Fibroblast of skin of left quadriceps (primary cell): ENCODE data around the gene IGFBP7.

Experiments used
- DNase-seq, 2 experiments: peaks; one replicate each; pipeline ENCODE4 v3.0.0-alpha.2; 2013; ENCODE audit warnings: low read depth in 2 of 2

Gene IGFBP7

DNA sequence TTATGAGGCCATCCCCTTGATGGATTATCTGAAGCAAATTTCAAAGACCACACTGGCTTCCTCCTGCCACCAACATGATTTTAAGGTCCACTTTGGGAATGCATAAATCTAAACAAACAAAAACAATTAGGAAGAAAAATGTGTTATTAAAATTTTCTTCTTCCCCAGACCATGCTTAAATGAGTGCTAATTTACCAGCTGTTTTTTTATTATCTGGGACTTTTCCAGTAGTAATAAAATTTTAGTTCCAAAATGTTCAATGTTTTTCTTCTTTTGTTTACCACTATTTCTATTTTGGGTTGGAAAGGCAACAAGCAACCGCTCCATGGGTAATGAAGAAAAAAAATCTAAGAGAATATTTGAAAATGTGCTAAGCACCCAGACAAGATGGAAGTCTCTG lies 69.2 kb downstream of the IGFBP7 start:
- DNase-seq, result no peak

GRCh38 chr4:57040510-57040909 lies 69.7 kb downstream of the IGFBP7 start:
- no peak for DNase-seq

DNA sequence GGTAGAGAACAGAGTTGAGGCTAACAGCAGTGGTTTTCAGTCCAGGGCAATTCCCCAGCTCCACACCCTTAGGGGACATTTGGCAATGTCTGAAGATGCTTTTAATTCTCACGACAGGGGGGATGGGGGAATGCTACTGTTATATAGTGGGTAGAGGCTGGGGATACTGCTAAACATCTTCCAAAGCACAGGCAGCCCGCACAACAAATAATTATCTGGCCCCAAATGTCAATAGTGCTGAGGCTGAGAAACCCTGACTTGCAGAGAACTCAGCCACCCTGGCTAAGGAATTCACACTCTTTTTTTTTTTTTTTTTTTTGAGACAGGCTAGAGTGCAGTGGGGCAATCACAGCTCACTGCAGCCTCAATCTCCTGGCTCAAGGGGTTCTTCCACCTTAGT lies 70.8 kb downstream of the IGFBP7 start:
- no peak for DNase-seq

DNA sequence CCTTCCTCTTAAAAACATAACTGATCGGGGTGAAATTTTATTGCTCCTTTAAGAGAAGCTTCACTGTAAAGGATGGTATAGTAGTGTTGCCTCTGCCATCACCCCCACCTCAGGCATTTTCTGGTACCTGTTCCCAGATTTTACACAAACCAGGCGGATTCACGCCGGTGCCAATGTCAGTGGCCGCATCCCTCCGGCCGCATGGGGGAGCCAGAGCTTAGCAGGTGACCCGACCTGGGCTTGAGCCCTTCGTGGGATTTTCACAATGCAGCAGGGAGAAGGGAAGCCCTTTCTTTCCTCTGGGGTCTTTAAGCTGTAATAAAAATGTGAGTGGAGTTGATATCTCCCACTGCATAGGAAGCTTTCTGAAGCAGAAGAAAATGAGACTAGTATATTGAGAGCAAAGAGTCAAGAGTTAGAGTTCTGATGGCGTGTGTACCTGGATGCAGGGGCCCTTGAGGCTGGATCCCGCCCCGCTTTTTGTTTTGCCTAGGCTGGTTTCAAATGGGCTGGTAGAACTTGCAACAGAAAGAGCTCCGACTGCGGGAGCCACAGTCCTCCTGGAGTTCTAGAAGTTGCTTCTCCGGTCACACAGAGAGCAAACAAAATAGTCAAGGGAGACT lies 72.1 kb downstream of the IGFBP7 start:
- no peak for DNase-seq

DNA sequence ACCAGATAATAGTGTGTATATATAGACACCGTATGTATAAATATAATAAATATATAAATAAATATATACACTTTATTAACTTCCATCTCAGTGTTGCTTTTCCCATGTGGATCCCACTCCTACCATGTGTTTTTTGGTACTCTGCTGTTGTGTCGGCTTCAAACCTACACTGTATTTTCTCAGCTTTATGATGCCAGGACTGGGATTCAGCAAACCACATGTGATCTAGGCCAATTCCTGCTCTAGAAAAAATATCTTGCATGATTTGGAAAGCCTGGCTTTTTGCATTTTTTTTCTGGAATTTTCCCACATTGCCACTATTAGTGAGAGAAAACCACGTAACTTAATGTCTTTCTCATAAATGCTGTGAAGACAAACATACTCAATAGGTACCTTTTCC lies 75.7 kb downstream of the IGFBP7 start:
- DNase-seq, result no peak

GRCh38 chr4:57023104-57023503 lies 87.1 kb downstream of the IGFBP7 start:
- peak; percentile 86 to 88 for DNase-seq

- peak; percentile 64 to 66 for DNase-seq
Measured at GRCh38 chr4:57020467-57021101, 89.6 kb downstream of the IGFBP7 start.

GRCh38 chr4:57018980-57019379 lies 91.2 kb downstream of the IGFBP7 start:
- DNase-seq, result no peak

DNA sequence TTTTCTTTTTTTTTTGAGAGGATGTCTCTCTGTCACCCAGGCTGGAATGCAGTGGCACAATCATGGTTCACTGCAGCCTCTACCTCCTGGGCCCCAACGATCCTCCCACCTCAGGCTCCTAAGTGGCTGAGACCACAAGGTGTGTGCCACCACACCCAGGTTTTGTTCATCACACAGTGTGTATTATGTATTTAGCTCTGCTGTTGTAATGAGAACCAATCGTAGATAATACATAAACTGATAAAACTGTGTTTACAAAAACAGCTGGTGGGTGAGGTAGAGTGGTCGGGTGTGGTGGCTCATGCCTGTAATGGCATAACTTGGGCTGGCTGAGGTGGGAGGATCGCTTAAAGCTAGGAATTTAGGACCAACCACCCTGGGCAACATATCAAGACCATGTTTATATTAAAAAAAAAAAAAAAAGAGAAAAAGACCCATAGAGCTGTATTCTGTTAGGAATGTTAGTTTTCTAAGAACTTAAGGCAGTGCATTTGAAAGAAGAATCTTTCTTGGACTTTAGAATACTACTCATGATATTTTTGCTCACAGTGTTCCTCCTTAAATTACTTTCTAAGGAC lies 96.6 kb downstream of the IGFBP7 start:
- DNase-seq, result no peak

DNA sequence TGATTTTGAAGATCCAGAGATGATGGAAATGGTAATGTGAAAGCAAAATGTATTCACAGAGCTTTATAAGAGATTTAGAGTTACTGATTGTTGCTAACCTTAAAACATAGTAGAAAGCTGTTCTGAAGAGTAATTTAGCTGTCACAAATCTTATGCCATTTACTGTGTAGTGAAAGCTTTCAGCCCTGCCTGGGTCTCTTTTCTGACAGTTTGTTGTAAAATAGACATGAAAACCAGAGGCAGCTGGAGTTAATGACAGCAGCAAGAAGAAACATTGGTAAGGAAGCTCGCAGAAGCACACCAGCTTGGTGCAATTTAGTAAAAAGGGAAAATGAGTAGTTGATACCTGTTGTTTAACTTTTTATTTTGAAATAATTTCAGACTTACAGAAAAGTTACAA lies 110.4 kb downstream of the IGFBP7 start:
- no peak for DNase-seq

GRCh38 chr4:56995525-56995924 lies 114.7 kb downstream of the IGFBP7 start:
- peak; percentile 73 to 79 for DNase-seq

DNA sequence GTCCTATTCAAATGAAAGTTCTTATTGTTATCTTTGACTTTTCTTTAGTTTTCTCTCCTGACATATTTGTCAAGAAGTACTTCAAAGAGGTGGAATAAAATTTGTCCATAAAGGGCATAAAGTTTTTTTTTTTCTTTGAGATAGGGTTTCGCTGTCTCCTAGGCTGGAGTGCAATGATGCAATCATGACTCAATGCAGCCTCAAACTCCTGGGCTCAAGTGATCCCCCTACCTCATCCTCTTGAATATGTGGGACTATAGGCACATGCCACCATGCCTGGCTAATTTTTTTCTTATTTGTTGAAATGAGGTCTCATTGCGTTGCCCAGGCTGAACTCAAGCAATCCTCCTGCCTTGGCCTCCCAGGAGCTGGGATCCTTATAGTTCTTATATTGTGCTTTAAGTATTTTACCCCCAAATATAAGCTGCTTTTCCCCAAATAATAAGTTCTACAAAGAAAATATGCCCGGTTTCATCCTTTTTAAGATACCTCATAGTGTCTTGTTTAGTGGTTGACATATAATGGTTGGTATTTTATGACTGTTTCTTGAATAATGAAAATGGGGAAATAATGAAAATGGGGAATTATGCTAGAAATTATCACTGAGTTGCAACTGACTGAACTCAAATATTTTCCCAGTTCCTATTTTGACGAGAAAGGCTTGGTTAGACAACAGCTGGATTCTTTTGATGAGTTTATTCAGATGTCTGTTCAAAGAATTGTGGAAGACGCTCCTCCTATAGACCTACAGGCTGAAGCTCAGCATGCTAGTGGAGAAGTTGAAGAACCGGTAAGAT lies 119.9 kb downstream of the IGFBP7 start:
- peak; percentile 11 to 14 for DNase-seq

DNA sequence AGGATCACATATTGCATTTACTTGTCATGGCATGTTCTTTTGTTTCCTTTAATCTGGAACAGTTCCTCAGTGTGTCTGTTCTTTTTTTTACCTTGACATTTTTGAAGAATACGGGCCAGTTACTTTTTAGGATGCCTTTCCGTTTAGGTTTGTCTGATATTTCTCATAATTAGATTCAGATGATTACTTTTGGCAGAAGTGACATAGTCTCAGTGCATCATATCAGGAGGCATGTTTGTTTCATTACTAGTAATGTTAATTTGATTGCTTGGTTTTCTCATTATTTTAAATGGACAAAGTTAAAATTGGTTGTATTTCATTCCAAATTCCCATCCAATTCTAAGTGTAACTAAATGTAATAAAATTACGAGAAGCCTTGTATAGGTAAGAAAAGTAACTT lies 123.2 kb downstream of the IGFBP7 start:
- no peak for DNase-seq

GRCh38 chr4:56986192-56986591 lies 124.0 kb downstream of the IGFBP7 start:
- DNase-seq, result no peak

DNA sequence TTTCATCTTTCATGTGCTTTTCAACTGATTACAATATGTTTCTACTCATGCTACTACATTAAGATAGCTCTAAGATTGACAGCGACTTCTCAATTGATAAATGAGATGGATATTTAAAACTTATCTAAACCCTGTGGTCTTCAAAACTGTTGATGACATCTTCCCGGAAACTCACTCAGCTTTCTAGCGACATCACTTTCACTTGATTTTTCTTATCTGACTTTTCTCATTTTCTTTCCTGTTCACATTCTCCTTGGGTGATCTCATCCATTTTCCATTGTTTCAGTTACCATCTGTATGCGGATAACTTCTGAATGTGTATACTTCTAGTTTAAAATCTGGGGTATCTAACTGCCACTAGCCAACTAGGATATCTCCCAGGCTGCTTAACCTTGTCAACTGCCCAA lies 128.4 kb downstream of the IGFBP7 start:
- no peak for DNase-seq
